Kidney (tissue), 14 donors: ENCODE measurements around the gene RASA3. TPM values are rescaled to one million over a fixed set of nuclear protein-coding genes. Genes with fewer than 3 reads are reported as not detected.

ENCODE experiments used
- DNase-seq, 5 donors: peaks; one replicate each; pipeline ENCODE4 v3.0.0-alpha.2; 2013 to 2020
- FAIRE-seq: peaks from 2 replicates; lab custom pipeline; 2012; peaks lifted over from hg19 to GRCh38; lab: Jason Lieb, UNC
- H3K27ac ChIP-seq, 2 donors: one replicate each; pipeline ENCODE4 v1.7.0; 2013; ENCODE audit warnings: low read depth in 2 of 2, low read length in 2 of 2, inconsistent platforms in 1 of 2
- H3K27me3 ChIP-seq: one replicate; pipeline ENCODE4 v1.7.1; 2013; ENCODE audit warnings: low read length, inconsistent platforms; ENCODE audit not compliant: control insufficient read depth, insufficient read depth
- H3K36me3 ChIP-seq, 3 donors: one replicate each; pipeline versions ENCODE4 v1.7.0 to v1.7.1; 2013; ENCODE audit warnings: low read length in 3 of 3, control low read depth in 1 of 3, inconsistent platforms in 1 of 3; ENCODE audit not compliant: insufficient read depth in 3 of 3, control insufficient read depth in 2 of 3
- H3K4me1 ChIP-seq, 3 donors: one replicate each; pipeline versions ENCODE4 v1.7.0 to v1.7.1; 2013; ENCODE audit warnings: low read length in 3 of 3, inconsistent platforms in 1 of 3, low read depth in 1 of 3; ENCODE audit not compliant: control insufficient read depth in 2 of 3, insufficient read depth in 2 of 3
- H3K4me3 ChIP-seq, 3 donors: one replicate each; pipeline versions ENCODE4 v1.7.0 to v1.8.1; 2013; ENCODE audit warnings: low read length in 3 of 3, control low read depth in 1 of 3, inconsistent platforms in 1 of 3
- H3K9ac ChIP-seq, 3 donors: one replicate each; pipeline versions ENCODE4 v1.7.0 to v1.7.1; 2013; ENCODE audit warnings: low read length in 3 of 3, control low read depth in 1 of 3, inconsistent platforms in 1 of 3
- H3K9me3 ChIP-seq, 3 donors: one replicate each; pipeline versions ENCODE4 v1.7.0 to v1.7.1; 2013; ENCODE audit warnings: low read length in 3 of 3, control low read depth in 1 of 3, inconsistent platforms in 1 of 3; ENCODE audit not compliant: control insufficient read depth in 2 of 3, insufficient read depth in 1 of 3
- intact Hi-C: fragments of 100-400 bp; cut with DNase I; formaldehyde crosslinking; loops from one replicate; pipeline ENCODE4 v1.11.1; 2022
- polyA plus RNA-seq: library from polyadenylated mRNA; stranded (reverse); fragments of 350-450 nt; fragmentation: Illumina TruSeq; extraction: RNeasy Lipid Tissue Mini Kit (QIAGEN cat#74804); gene quantifications from one replicate; pipeline ENCODE4 v1.2.3, GENCODE V29; 2014; ENCODE audit warnings: low read depth, low replicate concordance; ENCODE audit not compliant: insufficient read depth
- total RNA-seq: library from RNA; stranded (reverse); fragmentation: NEBNext Ultra II Directional; extraction: Animal tissue kit (Norgen Biotek cat#: 25700); gene quantifications from one replicate; pipeline ENCODE4 v1.2.1, GENCODE V29; 2021
- TF ChIP-seq, protein P1 (sequence below): IDR thresholded peaks from 3 replicates; pipeline ENCODE4 v1.5.1; 2012; ENCODE audit warnings: mild to moderate bottlenecking, moderate library complexity, borderline replicate concordance; ENCODE audit not compliant: insufficient read depth; ENCODE audit errors: extremely low read depth
- donor health status: control.
- donor health status: control.
- donor health status: control.
- donor health status: control.
- donor health status: control.
- donor health status: DM: yes; HTN: yes; CAD: no.
- donor health status: Normal renal cell carcinoma (clear cell type).

The RASA3 gene
- total and polyA plus RNA-seq, 2 donors from 2014 or later = 4.2 to 28.8 TPM

DNA sequence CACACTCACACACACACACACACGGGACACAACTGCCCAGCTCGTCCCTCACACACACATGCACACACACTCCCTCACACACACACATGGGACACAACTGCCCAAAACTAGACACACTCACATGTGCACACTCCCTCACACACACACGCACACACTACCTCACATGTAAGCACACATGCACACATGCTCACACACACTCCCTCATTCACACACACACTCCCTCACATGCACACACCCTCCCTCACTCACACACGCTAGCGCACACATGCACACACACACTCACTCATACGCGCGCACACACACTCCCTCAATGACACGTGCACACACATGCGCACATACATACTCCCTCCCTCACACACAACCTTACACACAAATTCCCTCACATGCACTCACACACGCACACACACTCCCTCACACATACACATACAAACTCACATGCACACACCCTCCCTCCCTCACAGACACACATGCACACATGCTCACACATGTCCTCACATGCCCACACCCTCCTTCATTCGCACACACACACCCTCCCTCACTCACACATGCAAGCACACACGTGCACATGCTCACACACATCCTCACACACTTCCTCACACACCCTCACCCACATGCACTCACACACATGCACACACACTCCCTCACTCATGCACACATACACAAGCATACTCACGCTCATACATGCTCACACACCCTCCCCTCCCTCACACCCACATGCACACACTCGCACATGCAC, 9.0 kb upstream of the RASA3 start:
- DNase-seq (peak in 2 of 5 donors; percentile 28 to 32), FAIRE-seq (no peak)
- Histone ChIP-seq H3K36me3 (peaks cover 0 to 4% (median 0%) of the 10 kb centered on the region in 3 donors), H3K27me3 (no peaks in the 10 kb centered on the region), H3K27ac (no peak overlapping the region), H3K4me1 (peaks cover 0 to 5% (median 4%) of the 10 kb centered on the region in 3 donors), H3K9ac (no peak overlapping the region), H3K9me3 (peaks cover 0 to 2% (median 0%) of the 10 kb centered on the region in 3 donors), H3K4me3 (peak overlapping the region in 1 of 3 donors; percentile 30)
- TF ChIP-seq, protein P1, sequence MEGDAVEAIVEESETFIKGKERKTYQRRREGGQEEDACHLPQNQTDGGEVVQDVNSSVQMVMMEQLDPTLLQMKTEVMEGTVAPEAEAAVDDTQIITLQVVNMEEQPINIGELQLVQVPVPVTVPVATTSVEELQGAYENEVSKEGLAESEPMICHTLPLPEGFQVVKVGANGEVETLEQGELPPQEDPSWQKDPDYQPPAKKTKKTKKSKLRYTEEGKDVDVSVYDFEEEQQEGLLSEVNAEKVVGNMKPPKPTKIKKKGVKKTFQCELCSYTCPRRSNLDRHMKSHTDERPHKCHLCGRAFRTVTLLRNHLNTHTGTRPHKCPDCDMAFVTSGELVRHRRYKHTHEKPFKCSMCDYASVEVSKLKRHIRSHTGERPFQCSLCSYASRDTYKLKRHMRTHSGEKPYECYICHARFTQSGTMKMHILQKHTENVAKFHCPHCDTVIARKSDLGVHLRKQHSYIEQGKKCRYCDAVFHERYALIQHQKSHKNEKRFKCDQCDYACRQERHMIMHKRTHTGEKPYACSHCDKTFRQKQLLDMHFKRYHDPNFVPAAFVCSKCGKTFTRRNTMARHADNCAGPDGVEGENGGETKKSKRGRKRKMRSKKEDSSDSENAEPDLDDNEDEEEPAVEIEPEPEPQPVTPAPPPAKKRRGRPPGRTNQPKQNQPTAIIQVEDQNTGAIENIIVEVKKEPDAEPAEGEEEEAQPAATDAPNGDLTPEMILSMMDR = no peak
- intact Hi-C loops = no loop called here

DNA sequence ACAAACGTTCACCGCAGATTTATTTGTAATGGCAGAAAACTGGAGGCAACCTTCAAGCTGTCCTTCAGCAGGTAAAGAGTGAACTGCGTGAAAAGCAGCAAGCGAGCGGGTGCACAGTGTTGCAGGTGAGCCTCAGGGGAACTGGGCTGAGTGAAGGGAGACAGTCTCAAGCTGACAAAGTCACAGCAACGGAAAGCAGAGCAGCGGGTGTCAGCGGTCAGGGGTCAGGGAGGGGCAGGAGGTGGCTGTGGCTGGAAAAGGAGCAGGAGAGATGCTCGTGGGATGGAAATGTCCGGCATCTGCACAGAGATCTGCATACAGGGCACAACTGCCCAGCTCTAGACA, 8.5 kb upstream of the RASA3 start:
- no peak for FAIRE-seq

DNA sequence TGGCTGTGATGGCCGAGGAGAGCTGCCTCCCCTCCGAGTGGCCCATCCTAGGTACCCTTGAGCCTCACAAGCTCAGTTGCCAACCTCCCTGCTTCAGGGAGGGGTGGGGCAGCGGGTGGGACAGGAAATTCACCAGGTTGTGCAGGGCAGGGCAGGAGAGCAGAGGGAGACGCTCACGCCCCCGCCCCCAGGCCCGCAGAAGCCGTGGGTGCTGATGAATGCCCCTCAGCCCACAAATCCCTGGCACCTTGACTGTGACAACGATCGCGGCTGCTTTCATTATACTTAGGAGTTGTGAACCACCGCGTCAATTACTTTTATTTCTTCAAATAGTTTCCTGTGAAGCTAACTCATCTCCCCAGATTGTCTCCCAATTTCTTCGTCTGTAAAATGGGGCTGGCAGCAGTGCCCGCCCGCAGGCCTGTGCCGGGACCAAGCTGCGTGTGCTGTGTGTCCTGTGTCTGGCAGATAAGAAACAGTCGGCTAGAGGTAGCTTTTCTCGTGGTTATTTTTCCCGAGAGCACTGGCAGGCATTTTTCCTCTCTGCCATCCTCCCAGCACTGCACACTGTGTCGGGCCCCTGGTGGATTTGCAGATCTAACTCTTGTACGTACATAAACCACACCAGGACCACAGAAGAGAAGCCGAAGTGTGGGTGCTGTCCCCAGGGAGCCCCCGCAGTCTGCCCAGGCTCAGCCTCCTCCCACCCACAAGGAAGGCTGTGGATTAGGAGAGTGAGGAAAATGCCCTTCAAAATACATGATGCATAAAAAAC, 7.9 kb upstream of the RASA3 start:
- Histone ChIP-seq H3K9ac (no peak overlapping the region), H3K4me3 (no peak overlapping the region), H3K27me3 (no peaks in the 10 kb centered on the region), H3K27ac (no peak overlapping the region), H3K36me3 (peaks cover 0 to 4% (median 0%) of the 10 kb centered on the region in 3 donors), H3K9me3 (peaks cover 0 to 2% (median 0%) of the 10 kb centered on the region in 3 donors), H3K4me1 (peaks cover 0 to 5% (median 4%) of the 10 kb centered on the region in 3 donors)
- FAIRE-seq (no peak), DNase-seq (peak in 2 of 5 donors; percentile 38 to 64)
- intact Hi-C loops = no loop called here
- TF ChIP-seq, protein P1 = no peak

More for the DNA sequence above, 8.5 kb upstream of the RASA3 start:
- Histone ChIP-seq H3K4me1 (peaks cover 0 to 5% (median 4%) of the 10 kb centered on the region in 3 donors), H3K9ac (no peak overlapping the region), H3K36me3 (peaks cover 0 to 4% (median 0%) of the 10 kb centered on the region in 3 donors), H3K4me3 (no peak overlapping the region), H3K27me3 (no peaks in the 10 kb centered on the region), H3K27ac (no peak overlapping the region), H3K9me3 (peaks cover 0 to 2% (median 0%) of the 10 kb centered on the region in 3 donors)
- peak in 2 of 5 donors; percentile 41 to 49 for DNase-seq
- intact Hi-C loops = no loop called here
- TF ChIP-seq, protein P1 = no peak
